GM23338 (cell line): ENCODE results near the gene FAM53A. TPM values are rescaled to one million over a fixed set of nuclear protein-coding genes. Genes with fewer than 3 reads are reported as not detected.

ENCODE experiments used
- ATAC-seq: fragments of 200-7000 bp; cut with Tn5 transposase; 3 replicates; pipeline ENCODE4 v1.9.1; 2020
- DNase-seq: peaks from one replicate; pipeline ENCODE4 v3.0.0-alpha.2; 2015; ENCODE audit warnings: low spot score
- H2AFZ ChIP-seq: fragments of 200-600 bp; sonication (generic); 2 replicates; pipeline ENCODE4 v1.8.0; 2016; ENCODE audit warnings: antibody characterized with exemption, mild to moderate bottlenecking, moderate library complexity
- H3F3A ChIP-seq: fragments of 200-600 bp; sonication (generic); replicated peaks from 2 replicates; pipeline ENCODE4 v1.8.0; 2017; ENCODE audit warnings: antibody characterized with exemption, mixed run types, low read depth
- H3K27ac ChIP-seq: fragments of 200-600 bp; sonication (generic); 2 replicates; pipeline ENCODE4 v1.6.1; 2016; ENCODE audit warnings: low read depth
- H3K27me3 ChIP-seq: fragments of 200-600 bp; sonication (generic); 2 replicates; pipeline ENCODE4 v1.8.0; 2016; ENCODE audit warnings: mild to moderate bottlenecking, mixed run types, moderate library complexity; ENCODE audit not compliant: insufficient read depth
- H3K36me3 ChIP-seq: fragments of 200-600 bp; sonication (generic); 2 replicates; pipeline ENCODE4 v1.8.0; 2016; ENCODE audit warnings: mild to moderate bottlenecking; ENCODE audit not compliant: insufficient read depth
- H3K4me1 ChIP-seq: fragments of 200-600 bp; sonication (generic); 2 replicates; pipeline ENCODE4 v1.8.0; 2016; ENCODE audit warnings: mild to moderate bottlenecking, moderate library complexity; ENCODE audit not compliant: insufficient read depth
- H3K4me2 ChIP-seq: fragments of 200-600 bp; sonication (generic); 2 replicates; pipeline ENCODE4 v1.7.1; 2017; ENCODE audit warnings: mixed run types
- H3K4me3 ChIP-seq: fragments of 200-600 bp; sonication (generic); 2 replicates; pipeline ENCODE4 v1.6.1; 2016; ENCODE audit warnings: mixed run types
- H3K79me2 ChIP-seq: fragments of 200-600 bp; sonication (generic); replicated peaks from 2 replicates; pipeline ENCODE4 v1.8.0; 2017; ENCODE audit warnings: mild to moderate bottlenecking; ENCODE audit not compliant: insufficient read depth
- H3K9me2 ChIP-seq: fragments of 200-600 bp; sonication (generic); 2 replicates; pipeline ENCODE4 v1.8.0; 2017; ENCODE audit not compliant: insufficient read depth
- H4K20me1 ChIP-seq: fragments of 200-600 bp; sonication (generic); replicated peaks from 2 replicates; pipeline ENCODE4 v1.8.0; 2017; ENCODE audit warnings: mild to moderate bottlenecking; ENCODE audit not compliant: insufficient read depth
- H3K27ac Mint-ChIP-seq: 2 replicates; pipeline ENCODE4 v1.8.0; 2020; ENCODE audit warnings: inconsistent platforms, mild to moderate bottlenecking, moderate library complexity, mixed read lengths
- H3K27me3 Mint-ChIP-seq: 3 replicates; pipeline ENCODE4 v1.8.0; 2022; ENCODE audit warnings: low read depth, mild to moderate bottlenecking, moderate library complexity, mixed read lengths, inconsistent platforms; ENCODE audit not compliant: insufficient read depth, poor library complexity
- H3K36me3 Mint-ChIP-seq: 3 replicates; pipeline ENCODE4 v1.8.0; 2021; ENCODE audit warnings: low read depth, mild to moderate bottlenecking, inconsistent platforms, moderate library complexity, mixed read lengths
- H3K4me1 Mint-ChIP-seq: 3 replicates; pipeline ENCODE4 v1.8.0; 2020; ENCODE audit warnings: mild to moderate bottlenecking, inconsistent platforms, mixed read lengths
- H3K4me3 Mint-ChIP-seq: 3 replicates; pipeline ENCODE4 v1.8.0; 2021; ENCODE audit warnings: moderate library complexity, mild to moderate bottlenecking, inconsistent platforms, mixed read lengths
- H3K9me3 Mint-ChIP-seq: 3 replicates; pipeline ENCODE4 v1.8.0; 2020; ENCODE audit warnings: moderate library complexity, mild to moderate bottlenecking, inconsistent platforms, mixed read lengths
- EZH2 ChIP-seq: fragments of 200-600 bp; sonication (generic); IDR thresholded peaks from one replicate; pipeline ENCODE4 v1.8.0; 2017; ENCODE audit warnings: antibody characterized with exemption, mild to moderate bottlenecking, low read depth; ENCODE audit not compliant: unreplicated experiment
- EZH2phosphoT487 ChIP-seq: fragments of 200-600 bp; sonication (generic); IDR thresholded peaks from one replicate; pipeline ENCODE4 v1.8.1; 2018; ENCODE audit warnings: antibody characterized with exemption; ENCODE audit not compliant: unreplicated experiment
- POLR2AphosphoS5 ChIP-seq: IDR thresholded peaks from 2 replicates; pipeline ENCODE4 v1.6.1; 2016; ENCODE audit warnings: antibody characterized with exemption, low read depth
- STAT1 ChIP-seq: IDR thresholded peaks from one replicate; pipeline ENCODE4 v1.6.1; 2016; ENCODE audit warnings: antibody characterized with exemption; ENCODE audit not compliant: unreplicated experiment
- ZNF114 ChIP-seq: fragments of 250-450 bp; sonication (Bioruptor Pico); IDR thresholded peaks from 2 replicates; pipeline ENCODE4 v1.5.0; 2020; ENCODE audit warnings: mild to moderate bottlenecking, moderate library complexity
- polyA plus RNA-seq: library from polyadenylated mRNA; unstranded; fragments of >200 nt; fragmentation: Nextera tagmentation; extraction: Ambion mirVana; gene quantifications from 2 replicates; pipeline ENCODE4 v1.2.1, GENCODE V29; 2016
- total RNA-seq: library from RNA; depleted of rRNA; stranded (reverse); fragments of >200 nt; shearing (Covaris generic); gene quantifications from 2 replicates; pipeline ENCODE4 v1.2.3, GENCODE V29; 2014
- TF ChIP-seq, protein P1 (sequence below): fragments of 250-450 bp; sonication (Bioruptor Pico); IDR thresholded peaks from 2 replicates; pipeline ENCODE4 v1.5.0; 2020; ENCODE audit warnings: mild to moderate bottlenecking, moderate library complexity
- TF ChIP-seq, protein P2 (sequence below), 2 experiments: fragments of 200-600 bp in 1 of 2; sonication (generic) in 1 of 2; conservative IDR thresholded peaks; 2 replicates each; pipeline versions ENCODE4 v1.5.1 to v1.6.1; 2016 to 2017; ENCODE audit warnings: antibody characterized with exemption in 2 of 2, low read depth in 2 of 2, mild to moderate bottlenecking in 2 of 2, moderate library complexity in 1 of 2
- TF ChIP-seq, protein P3 (sequence below): IDR thresholded peaks from 2 replicates; pipeline ENCODE4 v1.6.1; 2016; ENCODE audit warnings: antibody characterized with exemption

The FAM53A gene
- total and polyA plus RNA-seq, 2 experiments from 2014 or later = 1.1 to 3.1 TPM

DNA sequence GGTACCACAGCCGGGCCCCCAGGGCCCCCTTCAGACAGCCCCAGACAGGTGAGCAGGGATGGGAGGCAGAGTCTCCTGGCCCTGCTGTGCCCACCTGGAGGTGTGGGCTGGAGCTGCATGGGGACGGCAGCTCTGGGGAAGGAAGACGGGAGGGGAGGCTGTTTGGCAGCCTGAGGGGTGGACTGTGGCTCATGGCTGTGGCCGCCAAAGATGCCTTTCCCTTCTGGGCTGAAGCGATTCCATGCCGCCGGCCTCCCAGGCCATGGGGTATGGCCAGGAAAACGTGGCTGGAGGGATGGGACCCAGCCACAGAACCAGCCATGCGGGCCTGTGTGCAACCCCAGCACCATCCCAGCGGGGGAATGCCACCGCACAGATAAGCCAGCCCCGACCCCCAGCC lies 65.7 kb downstream of the FAM53A start:
- Mint-ChIP-seq H3K4me1 (no peaks in the 10 kb centered on the region), H3K4me3 (no peak overlapping the region)

DNA sequence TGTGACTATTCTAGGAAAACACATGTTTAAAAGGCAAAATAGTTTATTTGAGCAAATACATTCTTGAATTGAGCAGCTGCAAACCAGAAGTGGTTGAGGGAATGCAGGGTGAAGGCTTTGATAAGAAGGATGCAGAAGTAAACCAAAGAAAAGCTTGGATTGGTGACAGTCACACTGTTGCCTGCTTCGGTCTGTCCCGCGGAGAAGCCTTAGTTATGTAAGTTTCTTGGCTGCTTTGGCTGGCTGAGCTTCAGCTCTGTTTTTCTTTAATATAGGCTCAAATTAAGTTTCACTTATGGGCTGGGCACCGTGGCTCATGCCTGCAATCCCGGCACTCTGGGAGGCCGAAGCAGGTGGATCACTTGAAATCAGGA lies 67.6 kb downstream of the FAM53A start:
- no peaks in the 10 kb centered on the region for H3K27me3 ChIP-seq
- Mint-ChIP-seq H3K27ac (no peak overlapping the region), H3K27me3 (peaks cover 9% of the 10 kb centered on the region), H3K9me3 (0 out of 3 replicates have a peak, but pooled peaks cover 4% of the 10 kb centered on the region), H3K36me3 (no peaks in the 10 kb centered on the region; the same call in 2 of the 3 replicates), H3K4me1 (no peaks in the 10 kb centered on the region; the same call in 2 of the 3 replicates), H3K4me3 (no peak overlapping the region)
- no peaks in the 10 kb centered on the region for H3K4me1 ChIP-seq
- H3K27ac ChIP-seq = no peak overlapping the region
- ATAC-seq (no peak), DNase-seq (no peak)
- H3F3A ChIP-seq = no peaks in the 10 kb centered on the region
- no peak overlapping the region for H2AFZ ChIP-seq
- no peaks in the 10 kb centered on the region for H3K9me2 ChIP-seq
- no peak overlapping the region for H3K4me3 ChIP-seq
- no peaks in the 10 kb centered on the region for H4K20me1 ChIP-seq
- H3K36me3 ChIP-seq = no peaks in the 10 kb centered on the region
- H3K79me2 ChIP-seq = no peaks in the 10 kb centered on the region
- H3K4me2 ChIP-seq = no peak overlapping the region
- TF ChIP-seq, protein P1, sequence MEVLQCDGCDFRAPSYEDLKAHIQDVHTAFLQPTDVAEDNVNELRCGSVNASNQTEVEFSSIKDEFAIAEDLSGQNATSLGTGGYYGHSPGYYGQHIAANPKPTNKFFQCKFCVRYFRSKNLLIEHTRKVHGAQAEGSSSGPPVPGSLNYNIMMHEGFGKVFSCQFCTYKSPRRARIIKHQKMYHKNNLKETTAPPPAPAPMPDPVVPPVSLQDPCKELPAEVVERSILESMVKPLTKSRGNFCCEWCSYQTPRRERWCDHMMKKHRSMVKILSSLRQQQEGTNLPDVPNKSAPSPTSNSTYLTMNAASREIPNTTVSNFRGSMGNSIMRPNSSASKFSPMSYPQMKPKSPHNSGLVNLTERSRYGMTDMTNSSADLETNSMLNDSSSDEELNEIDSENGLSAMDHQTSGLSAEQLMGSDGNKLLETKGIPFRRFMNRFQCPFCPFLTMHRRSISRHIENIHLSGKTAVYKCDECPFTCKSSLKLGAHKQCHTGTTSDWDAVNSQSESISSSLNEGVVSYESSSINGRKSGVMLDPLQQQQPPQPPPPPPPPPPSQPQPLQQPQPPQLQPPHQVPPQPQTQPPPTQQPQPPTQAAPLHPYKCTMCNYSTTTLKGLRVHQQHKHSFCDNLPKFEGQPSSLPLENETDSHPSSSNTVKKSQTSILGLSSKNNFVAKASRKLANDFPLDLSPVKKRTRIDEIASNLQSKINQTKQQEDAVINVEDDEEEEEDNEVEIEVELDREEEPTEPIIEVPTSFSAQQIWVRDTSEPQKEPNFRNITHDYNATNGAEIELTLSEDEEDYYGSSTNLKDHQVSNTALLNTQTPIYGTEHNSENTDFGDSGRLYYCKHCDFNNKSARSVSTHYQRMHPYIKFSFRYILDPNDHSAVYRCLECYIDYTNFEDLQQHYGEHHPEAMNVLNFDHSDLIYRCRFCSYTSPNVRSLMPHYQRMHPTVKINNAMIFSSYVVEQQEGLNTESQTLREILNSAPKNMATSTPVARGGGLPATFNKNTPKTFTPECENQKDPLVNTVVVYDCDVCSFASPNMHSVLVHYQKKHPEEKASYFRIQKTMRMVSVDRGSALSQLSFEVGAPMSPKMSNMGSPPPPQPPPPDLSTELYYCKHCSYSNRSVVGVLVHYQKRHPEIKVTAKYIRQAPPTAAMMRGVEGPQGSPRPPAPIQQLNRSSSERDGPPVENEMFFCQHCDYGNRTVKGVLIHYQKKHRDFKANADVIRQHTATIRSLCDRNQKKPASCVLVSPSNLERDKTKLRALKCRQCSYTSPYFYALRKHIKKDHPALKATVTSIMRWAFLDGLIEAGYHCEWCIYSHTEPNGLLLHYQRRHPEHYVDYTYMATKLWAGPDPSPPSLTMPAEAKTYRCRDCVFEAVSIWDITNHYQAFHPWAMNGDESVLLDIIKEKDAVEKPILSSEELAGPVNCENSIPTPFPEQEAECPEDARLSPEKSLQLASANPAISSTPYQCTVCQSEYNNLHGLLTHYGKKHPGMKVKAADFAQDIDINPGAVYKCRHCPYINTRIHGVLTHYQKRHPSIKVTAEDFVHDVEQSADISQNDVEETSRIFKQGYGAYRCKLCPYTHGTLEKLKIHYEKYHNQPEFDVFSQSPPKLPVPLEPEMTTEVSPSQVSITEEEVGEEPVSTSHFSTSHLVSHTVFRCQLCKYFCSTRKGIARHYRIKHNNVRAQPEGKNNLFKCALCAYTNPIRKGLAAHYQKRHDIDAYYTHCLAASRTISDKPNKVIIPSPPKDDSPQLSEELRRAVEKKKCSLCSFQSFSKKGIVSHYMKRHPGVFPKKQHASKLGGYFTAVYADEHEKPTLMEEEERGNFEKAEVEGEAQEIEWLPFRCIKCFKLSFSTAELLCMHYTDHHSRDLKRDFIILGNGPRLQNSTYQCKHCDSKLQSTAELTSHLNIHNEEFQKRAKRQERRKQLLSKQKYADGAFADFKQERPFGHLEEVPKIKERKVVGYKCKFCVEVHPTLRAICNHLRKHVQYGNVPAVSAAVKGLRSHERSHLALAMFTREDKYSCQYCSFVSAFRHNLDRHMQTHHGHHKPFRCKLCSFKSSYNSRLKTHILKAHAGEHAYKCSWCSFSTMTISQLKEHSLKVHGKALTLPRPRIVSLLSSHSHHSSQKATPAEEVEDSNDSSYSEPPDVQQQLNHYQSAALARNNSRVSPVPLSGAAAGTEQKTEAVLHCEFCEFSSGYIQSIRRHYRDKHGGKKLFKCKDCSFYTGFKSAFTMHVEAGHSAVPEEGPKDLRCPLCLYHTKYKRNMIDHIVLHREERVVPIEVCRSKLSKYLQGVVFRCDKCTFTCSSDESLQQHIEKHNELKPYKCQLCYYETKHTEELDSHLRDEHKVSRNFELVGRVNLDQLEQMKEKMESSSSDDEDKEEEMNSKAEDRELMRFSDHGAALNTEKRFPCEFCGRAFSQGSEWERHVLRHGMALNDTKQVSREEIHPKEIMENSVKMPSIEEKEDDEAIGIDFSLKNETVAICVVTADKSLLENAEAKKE (CRISPR knock-in tag) = no peak
- no peak for TF ChIP-seq EZH2
- no peak for TF ChIP-seq POLR2AphosphoS5
- TF ChIP-seq, protein P2, sequence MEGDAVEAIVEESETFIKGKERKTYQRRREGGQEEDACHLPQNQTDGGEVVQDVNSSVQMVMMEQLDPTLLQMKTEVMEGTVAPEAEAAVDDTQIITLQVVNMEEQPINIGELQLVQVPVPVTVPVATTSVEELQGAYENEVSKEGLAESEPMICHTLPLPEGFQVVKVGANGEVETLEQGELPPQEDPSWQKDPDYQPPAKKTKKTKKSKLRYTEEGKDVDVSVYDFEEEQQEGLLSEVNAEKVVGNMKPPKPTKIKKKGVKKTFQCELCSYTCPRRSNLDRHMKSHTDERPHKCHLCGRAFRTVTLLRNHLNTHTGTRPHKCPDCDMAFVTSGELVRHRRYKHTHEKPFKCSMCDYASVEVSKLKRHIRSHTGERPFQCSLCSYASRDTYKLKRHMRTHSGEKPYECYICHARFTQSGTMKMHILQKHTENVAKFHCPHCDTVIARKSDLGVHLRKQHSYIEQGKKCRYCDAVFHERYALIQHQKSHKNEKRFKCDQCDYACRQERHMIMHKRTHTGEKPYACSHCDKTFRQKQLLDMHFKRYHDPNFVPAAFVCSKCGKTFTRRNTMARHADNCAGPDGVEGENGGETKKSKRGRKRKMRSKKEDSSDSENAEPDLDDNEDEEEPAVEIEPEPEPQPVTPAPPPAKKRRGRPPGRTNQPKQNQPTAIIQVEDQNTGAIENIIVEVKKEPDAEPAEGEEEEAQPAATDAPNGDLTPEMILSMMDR (conservative IDR thresholded peaks at IDR 0.05; ENCODE audit: low read depth in 2 of 2) = no peak
- TF ChIP-seq ZNF114 (CRISPR knock-in tag) = no peak
- TF ChIP-seq, protein P3, sequence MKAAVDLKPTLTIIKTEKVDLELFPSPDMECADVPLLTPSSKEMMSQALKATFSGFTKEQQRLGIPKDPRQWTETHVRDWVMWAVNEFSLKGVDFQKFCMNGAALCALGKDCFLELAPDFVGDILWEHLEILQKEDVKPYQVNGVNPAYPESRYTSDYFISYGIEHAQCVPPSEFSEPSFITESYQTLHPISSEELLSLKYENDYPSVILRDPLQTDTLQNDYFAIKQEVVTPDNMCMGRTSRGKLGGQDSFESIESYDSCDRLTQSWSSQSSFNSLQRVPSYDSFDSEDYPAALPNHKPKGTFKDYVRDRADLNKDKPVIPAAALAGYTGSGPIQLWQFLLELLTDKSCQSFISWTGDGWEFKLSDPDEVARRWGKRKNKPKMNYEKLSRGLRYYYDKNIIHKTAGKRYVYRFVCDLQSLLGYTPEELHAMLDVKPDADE = no peak

More for the DNA sequence above, 65.7 kb downstream of the FAM53A start:
- H3K36me3 ChIP-seq = no peaks in the 10 kb centered on the region
- H4K20me1 ChIP-seq = no peaks in the 10 kb centered on the region
- no peaks in the 10 kb centered on the region for H3K27me3 ChIP-seq
- no peak overlapping the region for H3K4me3 ChIP-seq
- Mint-ChIP-seq H3K27me3 (peaks cover 9% of the 10 kb centered on the region), H3K27ac (no peak overlapping the region), H3K36me3 (no peaks in the 10 kb centered on the region; the same call in 2 of the 3 replicates), H3K9me3 (peaks cover 6% of the 10 kb centered on the region; the same call in 1 of the 3 replicates)
- no peaks in the 10 kb centered on the region for H3K9me2 ChIP-seq
- no peaks in the 10 kb centered on the region for H3K4me1 ChIP-seq
- H2AFZ ChIP-seq = no peak overlapping the region
- H3K27ac ChIP-seq = no peak overlapping the region
- H3F3A ChIP-seq = no peaks in the 10 kb centered on the region
- DNase-seq (no peak), ATAC-seq (no peak)
- H3K4me2 ChIP-seq = no peak overlapping the region
- TF ChIP-seq EZH2phosphoT487 (no peak), POLR2AphosphoS5 (no peak), STAT1 (no peak)
- TF ChIP-seq, protein P3 = no peak
- no peaks in the 10 kb centered on the region for H3K79me2 ChIP-seq
